Panc1 (cell line): ENCODE results near the gene COL1A1. TPM values are rescaled to one million over a fixed set of nuclear protein-coding genes. Genes with fewer than 3 reads are reported as not detected.

Experiments
- ATAC-seq: fragments of 200-7000 bp; cut with Tn5 transposase; 2 replicates; pipeline ENCODE4 v1.9.1; 2020; ENCODE audit warnings: mild to moderate bottlenecking, moderate library complexity
- BruUV-seq: library from RNA; stranded (reverse); fragments of 400-500 nt; replicated peaks from 2 replicates; lab custom pipeline; 2021; lab: Mats Ljungman, UMichigan
- CTCF ChIA-PET: fragments of 300-600 bp; sonication (Branson Sonifier 250); formaldehyde crosslinking; loops from one replicate; lab custom pipeline; 2022; ENCODE audit warnings: antibody characterized with exemption; lab: Charles Lee
- POLR2A ChIA-PET: fragments of 300-600 bp; sonication (Branson Sonifier 250); formaldehyde crosslinking; loops from one replicate; lab custom pipeline; 2022; ENCODE audit warnings: antibody characterized with exemption; lab: Charles Lee
- DNase-seq: peaks from one replicate; pipeline ENCODE4 v3.0.0-alpha.2; 2010; ENCODE audit warnings: low read depth, low spot score
- H3K27ac ChIP-seq: 2 replicates; pipeline ENCODE4 v1.5.1; 2011; ENCODE audit warnings: mild to moderate bottlenecking, low read length, inconsistent platforms
- H3K27me3 ChIP-seq: fragments of 200-500 bp; sonication (Bioruptor generic); 2 replicates; pipeline ENCODE4 v1.6.0; 2014; ENCODE audit warnings: low read length, inconsistent platforms; ENCODE audit not compliant: control insufficient read depth, insufficient read depth
- H3K36me3 ChIP-seq: fragments of 200-500 bp; sonication (Bioruptor generic); 2 replicates; pipeline ENCODE4 v1.5.1; 2014; ENCODE audit warnings: inconsistent platforms, mild to moderate bottlenecking, low read length, moderate library complexity; ENCODE audit not compliant: control insufficient read depth, insufficient read depth
- H3K4me1 ChIP-seq: 2 replicates; pipeline ENCODE4 v1.5.1; 2011; ENCODE audit warnings: inconsistent platforms, mild to moderate bottlenecking, low read length, moderate library complexity; ENCODE audit not compliant: control insufficient read depth, insufficient read depth
- H3K4me3 ChIP-seq, 2 experiments: 2 replicates each; pipeline ENCODE4 v1.5.1; 2011 to 2012; ENCODE audit warnings: low read depth in 2 of 2, low read length in 2 of 2, mild to moderate bottlenecking in 2 of 2, inconsistent platforms in 1 of 2, moderate library complexity in 1 of 2
- H3K9me3 ChIP-seq: fragments of 200-500 bp; sonication (Bioruptor generic); 2 replicates; pipeline ENCODE4 v1.5.1; 2014; ENCODE audit warnings: low read depth, mild to moderate bottlenecking, inconsistent platforms, low read length, moderate library complexity; ENCODE audit not compliant: control insufficient read depth, insufficient read depth
- POLR2AphosphoS5 ChIP-seq: IDR thresholded peaks from 2 replicates; pipeline ENCODE4 v1.6.1; 2012; ENCODE audit warnings: mild to moderate bottlenecking, low read depth, low read length, moderate library complexity
- SIN3A ChIP-seq: IDR thresholded peaks from 2 replicates; pipeline ENCODE4 v1.6.1; 2012; ENCODE audit warnings: low read depth, mild to moderate bottlenecking, low read length, moderate library complexity, borderline replicate concordance; ENCODE audit not compliant: insufficient read depth
- TCF7L2 ChIP-seq: IDR thresholded peaks from 2 replicates; pipeline ENCODE4 v1.6.1; 2011; ENCODE audit warnings: mild to moderate bottlenecking, low read depth, low read length, inconsistent platforms
- in situ Hi-C: cut with HindIII; loops from 2 replicates; pipeline ENCODE4 v1.10.0; 2016; ENCODE audit warnings: low sequenced_read_pairs, low pct_unique_long_range_greater_than_20kb
- intact Hi-C: fragments of 100-400 bp; cut with micrococcal nuclease; formaldehyde crosslinking; loops from one replicate; pipeline ENCODE4 v1.10.0; 2022; ENCODE audit not compliant: unreplicated experiment
- total RNA-seq: library from RNA; stranded (reverse); gene quantifications from one replicate; pipeline ENCODE4 v1.2.1, GENCODE V29; 2021; ENCODE audit not compliant: unreplicated experiment
- TF ChIP-seq, protein P1 (sequence below), 2 experiments: IDR thresholded peaks; 2 replicates each; pipeline ENCODE4 v1.6.1; 2011 to 2012; ENCODE audit warnings: low read depth in 2 of 2, control low read depth in 1 of 2, low read length in 1 of 2, mild to moderate bottlenecking in 1 of 2, moderate library complexity in 1 of 2; ENCODE audit not compliant: insufficient read depth in 1 of 2
- TF ChIP-seq, protein P2 (sequence below): fragments of 450-650 bp; IDR thresholded peaks from 2 replicates; pipeline ENCODE4 v1.5.1; 2017; ENCODE audit warnings: mild to moderate bottlenecking

The COL1A1 gene
- total RNA-seq, 1 experiment from 2014 or later = 52.7 TPM

DNA sequence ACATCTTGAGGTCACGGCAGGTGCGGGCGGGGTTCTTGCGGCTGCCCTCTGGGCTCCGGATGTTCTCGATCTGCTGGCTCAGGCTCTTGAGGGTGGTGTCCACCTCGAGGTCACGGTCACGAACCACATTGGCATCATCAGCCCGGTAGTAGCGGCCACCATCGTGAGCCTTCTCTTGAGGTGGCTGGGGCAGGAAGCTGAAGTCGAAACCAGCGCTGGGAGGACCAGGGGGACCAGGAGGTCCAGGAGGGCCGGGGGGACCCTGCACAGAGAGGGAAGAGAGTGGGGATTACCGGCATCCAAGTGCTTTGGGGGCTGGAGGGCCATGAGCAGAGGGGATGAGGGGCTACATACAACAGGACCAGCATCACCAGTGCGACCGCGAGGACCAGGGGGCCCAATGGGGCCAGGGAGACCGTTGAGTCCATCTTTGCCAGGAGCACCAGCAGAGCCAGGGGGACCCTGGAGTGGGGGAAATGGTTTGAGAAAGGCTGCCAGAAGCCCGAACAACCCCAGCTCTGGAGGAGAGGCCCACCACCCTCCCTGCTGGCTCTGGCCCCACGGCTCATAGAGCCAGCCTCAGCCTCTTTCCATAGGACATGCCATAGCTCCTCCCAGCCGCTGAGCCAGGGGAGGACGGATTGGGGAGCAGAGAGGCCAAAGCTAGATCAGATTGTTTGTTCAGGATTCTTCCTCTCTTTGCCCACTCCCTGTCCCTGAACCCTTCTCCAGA lies 14.6 kb downstream of the COL1A1 start:
- no peak for ATAC-seq
- in situ Hi-C loops (no loop called here), intact Hi-C loops (no loop called here)
- TF ChIP-seq SIN3A (no peak), TCF7L2 (no peak), POLR2AphosphoS5 (no peak)
- TF ChIP-seq, protein P1, sequence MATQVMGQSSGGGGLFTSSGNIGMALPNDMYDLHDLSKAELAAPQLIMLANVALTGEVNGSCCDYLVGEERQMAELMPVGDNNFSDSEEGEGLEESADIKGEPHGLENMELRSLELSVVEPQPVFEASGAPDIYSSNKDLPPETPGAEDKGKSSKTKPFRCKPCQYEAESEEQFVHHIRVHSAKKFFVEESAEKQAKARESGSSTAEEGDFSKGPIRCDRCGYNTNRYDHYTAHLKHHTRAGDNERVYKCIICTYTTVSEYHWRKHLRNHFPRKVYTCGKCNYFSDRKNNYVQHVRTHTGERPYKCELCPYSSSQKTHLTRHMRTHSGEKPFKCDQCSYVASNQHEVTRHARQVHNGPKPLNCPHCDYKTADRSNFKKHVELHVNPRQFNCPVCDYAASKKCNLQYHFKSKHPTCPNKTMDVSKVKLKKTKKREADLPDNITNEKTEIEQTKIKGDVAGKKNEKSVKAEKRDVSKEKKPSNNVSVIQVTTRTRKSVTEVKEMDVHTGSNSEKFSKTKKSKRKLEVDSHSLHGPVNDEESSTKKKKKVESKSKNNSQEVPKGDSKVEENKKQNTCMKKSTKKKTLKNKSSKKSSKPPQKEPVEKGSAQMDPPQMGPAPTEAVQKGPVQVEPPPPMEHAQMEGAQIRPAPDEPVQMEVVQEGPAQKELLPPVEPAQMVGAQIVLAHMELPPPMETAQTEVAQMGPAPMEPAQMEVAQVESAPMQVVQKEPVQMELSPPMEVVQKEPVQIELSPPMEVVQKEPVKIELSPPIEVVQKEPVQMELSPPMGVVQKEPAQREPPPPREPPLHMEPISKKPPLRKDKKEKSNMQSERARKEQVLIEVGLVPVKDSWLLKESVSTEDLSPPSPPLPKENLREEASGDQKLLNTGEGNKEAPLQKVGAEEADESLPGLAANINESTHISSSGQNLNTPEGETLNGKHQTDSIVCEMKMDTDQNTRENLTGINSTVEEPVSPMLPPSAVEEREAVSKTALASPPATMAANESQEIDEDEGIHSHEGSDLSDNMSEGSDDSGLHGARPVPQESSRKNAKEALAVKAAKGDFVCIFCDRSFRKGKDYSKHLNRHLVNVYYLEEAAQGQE (IDR thresholded peaks at IDR 0.05; ENCODE audit: insufficient read depth in 1 of 2, low read depth in 2 of 2, low read length in 1 of 2) = no peak
- TF ChIP-seq, protein P2, sequence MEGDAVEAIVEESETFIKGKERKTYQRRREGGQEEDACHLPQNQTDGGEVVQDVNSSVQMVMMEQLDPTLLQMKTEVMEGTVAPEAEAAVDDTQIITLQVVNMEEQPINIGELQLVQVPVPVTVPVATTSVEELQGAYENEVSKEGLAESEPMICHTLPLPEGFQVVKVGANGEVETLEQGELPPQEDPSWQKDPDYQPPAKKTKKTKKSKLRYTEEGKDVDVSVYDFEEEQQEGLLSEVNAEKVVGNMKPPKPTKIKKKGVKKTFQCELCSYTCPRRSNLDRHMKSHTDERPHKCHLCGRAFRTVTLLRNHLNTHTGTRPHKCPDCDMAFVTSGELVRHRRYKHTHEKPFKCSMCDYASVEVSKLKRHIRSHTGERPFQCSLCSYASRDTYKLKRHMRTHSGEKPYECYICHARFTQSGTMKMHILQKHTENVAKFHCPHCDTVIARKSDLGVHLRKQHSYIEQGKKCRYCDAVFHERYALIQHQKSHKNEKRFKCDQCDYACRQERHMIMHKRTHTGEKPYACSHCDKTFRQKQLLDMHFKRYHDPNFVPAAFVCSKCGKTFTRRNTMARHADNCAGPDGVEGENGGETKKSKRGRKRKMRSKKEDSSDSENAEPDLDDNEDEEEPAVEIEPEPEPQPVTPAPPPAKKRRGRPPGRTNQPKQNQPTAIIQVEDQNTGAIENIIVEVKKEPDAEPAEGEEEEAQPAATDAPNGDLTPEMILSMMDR = no peak
- ChIA-PET POLR2A (no interaction called here), CTCF (no interaction called here)
- peaks cover 12% of the 10 kb centered on the region for H3K4me1 ChIP-seq
- no peak for DNase-seq
- H3K27ac ChIP-seq = no peak overlapping the region
- no peaks in the 10 kb centered on the region for H3K9me3 ChIP-seq
- H3K27me3 ChIP-seq = no peaks in the 10 kb centered on the region
- H3K36me3 ChIP-seq = no peaks in the 10 kb centered on the region
- no peak overlapping the region for H3K4me3 ChIP-seq
- BruUV-seq = no TSS peak

DNA sequence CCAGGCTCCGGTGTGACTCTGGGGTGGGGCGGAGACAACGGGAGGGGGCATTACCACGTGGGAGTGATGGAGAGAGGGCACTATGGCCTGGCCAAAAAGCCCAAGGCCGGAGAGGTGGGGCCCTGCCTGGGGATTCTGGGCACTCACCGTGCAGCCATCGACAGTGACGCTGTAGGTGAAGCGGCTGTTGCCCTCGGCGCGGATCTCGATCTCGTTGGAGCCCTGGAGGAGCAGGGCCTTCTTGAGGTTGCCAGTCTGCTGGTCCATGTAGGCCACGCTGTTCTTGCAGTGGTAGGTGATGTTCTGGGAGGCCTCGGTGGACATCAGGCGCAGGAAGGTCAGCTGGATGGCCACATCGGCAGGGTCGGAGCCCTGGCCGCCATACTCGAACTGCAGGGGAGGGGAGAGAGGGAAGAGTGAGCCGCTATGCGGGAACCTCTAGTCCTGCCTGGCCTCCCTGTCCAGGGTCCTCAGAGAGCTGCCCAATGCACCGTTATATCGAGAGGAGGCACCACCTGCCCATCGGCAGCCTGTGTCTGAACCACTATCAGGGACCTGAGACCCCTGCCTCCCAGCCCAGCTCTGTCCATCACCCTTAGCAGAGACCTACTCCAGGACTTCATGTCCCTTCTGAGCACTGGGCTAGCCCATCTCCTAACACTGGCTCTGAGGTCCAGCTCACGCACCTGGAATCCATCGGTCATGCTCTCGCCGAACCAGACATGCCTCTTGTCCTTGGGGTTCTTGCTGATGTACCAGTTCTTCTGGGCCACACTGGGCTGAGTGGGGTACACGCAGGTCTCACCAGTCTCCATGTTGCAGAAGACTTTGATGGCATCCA lies 15.6 kb downstream of the COL1A1 start:
- intact Hi-C loops (no loop called here), in situ Hi-C loops (no loop called here)
- CTCF ChIA-PET = no interaction called here
- ATAC-seq (no peak), DNase-seq (no peak)
- POLR2A ChIA-PET = no interaction called here
- no TSS peak for BruUV-seq
- H3K4me3 ChIP-seq = no peak overlapping the region
- H3K27me3 ChIP-seq = no peaks in the 10 kb centered on the region
- no peaks in the 10 kb centered on the region for H3K9me3 ChIP-seq
- TF ChIP-seq, protein P2 = no peak
- TF ChIP-seq POLR2AphosphoS5 (no peak), SIN3A (no peak), TCF7L2 (no peak)
- TF ChIP-seq, protein P1 (IDR thresholded peaks at IDR 0.05; ENCODE audit: insufficient read depth in 1 of 2, low read depth in 2 of 2, low read length in 1 of 2) = no peak
- no peaks in the 10 kb centered on the region for H3K36me3 ChIP-seq
- no peak overlapping the region for H3K27ac ChIP-seq
- peaks cover 12% of the 10 kb centered on the region for H3K4me1 ChIP-seq
